NCI-H2196 (cell line): ENCODE results near the gene RHBDD1.

Experiments
- DNase-seq: peaks from one replicate; lab custom pipeline; 2025; ENCODE audit not compliant: unreplicated experiment; lab: John Stamatoyannopoulos, UW

RHBDD1 gene

DNA sequence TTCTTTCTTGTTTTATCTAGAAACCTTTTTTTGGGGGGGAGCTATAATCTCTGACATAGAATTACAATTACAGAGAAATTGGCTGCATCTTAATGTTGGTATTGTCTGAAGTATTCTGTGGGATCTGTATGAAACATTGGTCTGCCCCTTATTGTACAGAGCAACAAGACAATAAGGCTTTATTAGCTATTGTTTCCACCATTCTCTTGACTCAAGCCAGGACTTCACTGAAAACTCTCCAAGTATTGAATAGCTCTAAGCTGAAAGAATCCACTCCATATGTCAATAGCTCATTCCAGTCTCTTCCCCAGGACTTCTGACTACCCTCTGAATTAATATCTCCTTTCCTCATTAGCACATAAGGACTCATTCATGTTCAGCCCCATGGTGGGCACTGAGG, 77.8 kb downstream of the RHBDD1 start:
- no peak for DNase-seq

DNA sequence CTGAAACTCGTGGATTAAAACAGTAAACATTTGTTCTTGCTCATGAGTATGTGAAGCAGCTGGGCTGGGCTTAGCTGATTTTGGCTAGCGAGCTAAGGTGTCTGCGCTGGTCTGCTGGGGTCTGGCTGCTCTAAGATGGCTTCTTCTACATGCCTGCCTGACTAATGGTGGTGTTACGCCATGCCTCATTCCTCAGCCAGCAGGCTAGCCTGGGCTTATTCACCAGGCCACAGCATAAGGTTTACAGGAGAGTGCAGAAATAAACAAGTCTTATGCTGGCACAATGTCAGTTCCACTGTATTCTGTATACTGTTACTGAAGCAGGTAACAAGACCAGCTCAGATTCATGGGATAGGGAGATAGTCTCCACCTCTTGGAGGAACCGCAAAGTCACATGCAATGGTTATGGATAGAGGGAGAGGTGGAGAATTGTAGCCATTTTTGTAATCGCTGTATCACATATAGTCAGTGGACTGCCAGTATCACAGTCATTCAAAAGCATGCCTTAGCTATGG, 80.0 kb downstream of the RHBDD1 start:
- DNase-seq = no peak

DNA sequence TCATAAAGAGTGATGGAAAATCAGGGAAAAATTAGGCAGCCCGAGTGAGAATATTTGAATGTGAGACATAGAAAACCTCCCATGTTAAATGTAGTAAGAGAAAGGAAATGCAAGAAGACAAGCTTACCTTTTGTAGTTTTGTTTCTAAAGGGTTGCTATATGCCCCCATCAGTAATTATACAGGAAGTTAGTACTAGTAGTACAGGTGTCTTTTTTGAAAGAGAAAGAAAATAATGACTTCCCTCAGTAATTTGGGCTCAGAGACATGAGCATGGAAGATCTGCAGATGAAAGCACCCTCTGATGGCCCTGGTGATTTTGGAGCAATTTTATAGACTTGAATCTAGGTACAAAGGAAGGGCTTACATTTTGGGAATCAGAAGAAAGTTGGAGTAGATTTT, 80.8 kb downstream of the RHBDD1 start:
- DNase-seq = no peak

DNA sequence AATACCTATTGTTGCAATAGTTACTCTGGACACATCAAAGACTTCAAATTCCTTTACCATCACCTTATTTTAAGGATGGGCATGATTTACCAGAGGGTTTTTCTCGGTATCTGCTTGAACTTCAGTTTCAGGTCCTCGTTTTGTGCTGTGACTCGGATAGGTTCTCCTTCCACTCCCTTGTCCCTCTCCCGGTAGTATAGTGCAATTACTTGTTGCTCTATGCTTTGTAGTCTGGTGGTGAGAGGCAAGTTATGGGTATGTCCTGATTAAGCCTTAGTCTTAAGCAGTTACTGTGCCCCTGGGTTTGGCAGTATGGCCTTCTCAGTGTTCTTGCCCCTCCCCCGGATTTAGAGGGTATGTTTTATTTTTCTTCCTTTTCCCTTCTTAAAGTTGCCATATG, 96.6 kb downstream of the RHBDD1 start:
- no peak for DNase-seq

DNA sequence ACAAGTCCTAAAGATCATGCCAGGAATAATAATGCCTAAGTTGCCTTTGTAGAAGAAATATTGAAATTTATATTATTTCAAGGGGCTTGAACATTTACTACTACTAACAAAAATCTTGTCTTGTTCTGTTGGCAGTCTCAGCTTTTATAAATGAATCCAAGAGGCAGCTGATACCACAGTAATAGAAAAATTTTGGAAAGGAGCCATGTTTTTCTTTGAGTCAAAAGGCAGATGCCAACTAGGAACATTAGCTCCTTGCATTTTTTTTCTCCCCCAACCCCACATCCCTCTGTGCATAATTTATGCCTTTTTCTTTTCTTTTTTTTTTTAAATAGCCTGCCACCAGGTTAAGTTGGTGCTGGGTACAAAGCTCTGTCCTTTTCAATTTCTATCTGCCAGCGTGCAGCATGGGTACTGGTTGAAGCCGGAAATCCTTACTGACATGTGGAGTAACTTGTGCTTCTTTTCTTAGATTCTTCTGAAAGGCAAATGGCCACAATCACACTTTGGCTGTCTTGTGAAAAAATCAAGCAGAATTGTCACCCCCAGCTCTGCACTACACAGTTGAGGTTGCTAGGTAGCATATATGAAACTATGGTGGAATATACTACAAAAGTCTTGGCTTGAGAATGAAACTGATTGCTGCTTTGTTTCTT, 98.8 kb downstream of the RHBDD1 start:
- peak; percentile 38 for DNase-seq

DNA sequence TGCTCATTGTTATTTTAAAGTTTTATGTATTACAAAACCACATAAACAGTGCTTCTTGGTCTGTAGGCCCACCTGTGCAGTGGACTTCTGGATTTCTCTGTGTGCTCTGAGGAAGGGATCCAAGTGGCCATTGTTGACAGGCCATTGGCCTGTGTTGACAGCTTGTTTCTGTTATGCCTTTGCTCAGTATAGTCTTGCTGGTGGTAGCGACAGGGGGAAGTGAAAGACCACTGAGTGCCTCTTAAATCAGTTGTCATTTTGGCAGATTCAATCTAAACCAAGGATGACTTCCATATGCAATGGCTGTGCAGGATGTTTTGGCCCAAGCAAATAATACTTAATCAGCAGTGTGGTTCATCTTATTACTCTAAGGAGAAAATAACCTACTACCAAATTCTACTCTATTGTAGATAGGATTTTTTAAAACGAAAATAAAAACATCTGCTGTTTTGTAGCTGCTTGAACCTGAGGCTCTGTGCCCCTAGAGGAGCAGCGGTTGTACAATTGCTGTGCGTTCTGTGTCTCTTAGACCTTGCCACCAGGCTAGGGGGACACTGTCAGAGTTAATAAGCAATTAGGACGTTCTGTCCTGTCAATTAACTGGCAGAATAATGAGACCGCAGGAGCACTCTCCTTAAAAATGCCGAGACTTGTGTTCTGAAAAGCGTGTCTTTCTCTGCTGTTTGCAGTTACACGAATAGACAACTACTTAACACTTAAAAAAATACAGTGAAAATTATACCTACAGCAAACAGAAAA, 108.2 kb downstream of the RHBDD1 start:
- no peak for DNase-seq

DNA sequence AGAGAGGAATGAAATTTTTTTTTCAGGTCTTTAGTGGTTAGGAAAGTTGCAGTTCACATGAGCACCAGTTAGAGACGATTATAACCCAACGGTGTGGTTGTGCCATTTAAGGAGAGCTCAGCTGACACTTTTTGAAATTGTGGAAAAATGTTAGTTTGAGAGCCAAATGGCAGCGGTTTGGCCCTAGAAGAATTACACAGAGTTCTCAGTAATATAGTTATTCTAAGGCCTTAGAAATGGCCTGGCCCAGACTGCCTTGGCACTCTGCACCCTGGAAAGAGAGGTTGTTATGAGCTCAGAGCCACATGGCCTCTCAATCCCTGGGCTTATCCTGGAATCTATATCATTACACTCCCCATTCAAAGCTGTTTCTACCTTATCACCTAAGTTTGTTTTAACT, 117.4 kb downstream of the RHBDD1 start:
- no peak for DNase-seq

DNA sequence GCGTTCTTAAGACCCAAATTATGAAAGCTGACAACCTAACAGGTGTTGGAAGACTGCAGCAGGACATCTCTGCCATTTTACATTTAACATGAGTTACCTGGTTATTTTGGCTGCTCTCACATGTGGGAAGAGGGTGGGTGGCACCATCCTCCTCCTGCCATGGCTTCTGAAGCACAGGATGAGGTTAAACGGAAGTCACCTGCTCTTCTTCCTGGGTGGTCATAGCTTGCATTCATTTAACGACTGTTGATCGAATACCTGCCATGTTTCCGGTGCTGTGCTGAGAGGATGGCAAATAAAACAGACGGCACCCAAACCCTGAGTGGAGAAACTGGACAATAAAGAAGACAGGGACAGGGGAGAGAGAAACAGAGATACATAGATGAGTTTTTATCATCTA, 118.0 kb downstream of the RHBDD1 start:
- no peak for DNase-seq

DNA sequence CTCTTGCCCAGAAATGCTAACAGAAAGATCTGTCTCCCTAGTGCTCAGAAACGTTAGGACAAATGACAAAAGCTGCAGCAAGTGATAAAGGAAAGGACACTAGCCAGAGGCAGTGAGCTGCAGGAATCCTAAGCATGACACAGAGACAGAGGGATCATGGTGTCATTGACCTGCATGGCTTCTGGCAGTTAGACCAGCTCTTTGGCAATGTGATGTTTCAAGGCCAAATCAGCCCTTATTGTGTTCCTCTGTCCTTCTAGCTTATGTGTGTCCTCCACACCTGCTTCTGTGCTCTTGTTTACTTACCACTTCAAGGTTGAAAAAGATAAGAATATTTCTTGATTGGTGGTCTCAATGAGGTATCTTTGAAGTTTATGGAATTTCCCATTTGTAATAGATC, 120.8 kb downstream of the RHBDD1 start:
- DNase-seq = no peak

DNA sequence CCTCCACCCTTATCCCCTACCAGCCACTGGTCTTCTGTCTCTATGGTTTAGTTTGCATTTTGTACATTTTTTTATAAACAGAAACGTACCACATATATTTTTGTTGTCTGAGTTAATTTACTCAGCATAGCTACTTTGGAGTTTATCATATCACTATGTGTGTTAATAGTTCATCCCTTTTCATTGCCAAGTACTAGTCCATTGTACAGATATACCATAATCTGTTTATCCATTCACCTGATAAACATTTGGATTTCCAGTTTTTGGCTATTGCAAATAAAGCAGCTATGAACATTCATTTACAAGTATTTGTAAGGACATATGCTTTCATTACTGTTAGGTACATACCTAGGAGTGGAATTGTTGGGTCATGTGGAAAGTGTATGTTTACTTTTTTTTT, 123.6 kb downstream of the RHBDD1 start:
- DNase-seq = no peak

DNA sequence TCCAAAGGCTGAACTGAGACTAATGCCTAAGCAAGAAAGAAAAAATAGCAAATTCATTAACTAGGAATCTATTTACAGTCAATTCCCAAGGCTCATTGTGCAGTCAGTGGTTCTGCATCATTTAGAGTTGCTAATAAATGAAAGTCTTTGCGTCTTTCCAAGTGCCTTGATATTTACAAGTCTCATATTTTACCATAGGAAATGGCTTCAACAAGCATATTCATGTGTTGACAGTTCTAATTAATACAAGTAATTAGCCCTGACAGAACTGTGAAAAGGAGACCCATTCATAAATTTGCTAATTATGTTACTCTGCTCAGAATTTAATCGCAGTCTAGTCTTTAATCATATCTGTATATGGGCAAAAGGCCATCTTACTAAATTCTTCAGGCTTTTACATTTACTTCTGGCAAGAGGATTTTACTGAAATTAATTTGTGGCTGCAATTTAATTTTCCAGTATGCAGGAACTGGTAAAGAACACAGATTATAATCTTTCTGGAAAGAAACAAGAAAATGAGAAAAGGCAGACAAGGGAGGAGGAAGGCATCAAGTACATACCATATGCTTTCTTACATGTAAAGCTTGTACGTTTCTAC, 126.4 kb downstream of the RHBDD1 start:
- no peak for DNase-seq

DNA sequence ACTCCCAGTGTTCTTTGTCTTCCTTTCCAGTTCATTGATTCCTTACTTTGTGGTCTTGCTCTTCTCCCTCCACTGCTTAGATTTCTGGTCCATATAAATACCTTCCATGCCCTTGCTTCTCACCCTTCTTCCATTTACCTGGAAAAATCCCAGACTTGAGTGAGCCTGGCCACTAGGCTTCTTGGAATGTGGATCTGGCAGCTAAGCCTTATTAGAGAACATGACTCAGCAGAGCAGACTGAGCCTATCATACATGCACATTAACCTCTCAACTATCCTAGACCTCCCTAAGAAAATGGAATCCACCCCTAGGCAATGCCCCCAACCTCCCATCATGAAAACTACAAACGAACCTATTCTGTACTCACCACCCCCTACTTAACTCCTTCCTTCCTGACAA, 127.7 kb downstream of the RHBDD1 start:
- no peak for DNase-seq

DNA sequence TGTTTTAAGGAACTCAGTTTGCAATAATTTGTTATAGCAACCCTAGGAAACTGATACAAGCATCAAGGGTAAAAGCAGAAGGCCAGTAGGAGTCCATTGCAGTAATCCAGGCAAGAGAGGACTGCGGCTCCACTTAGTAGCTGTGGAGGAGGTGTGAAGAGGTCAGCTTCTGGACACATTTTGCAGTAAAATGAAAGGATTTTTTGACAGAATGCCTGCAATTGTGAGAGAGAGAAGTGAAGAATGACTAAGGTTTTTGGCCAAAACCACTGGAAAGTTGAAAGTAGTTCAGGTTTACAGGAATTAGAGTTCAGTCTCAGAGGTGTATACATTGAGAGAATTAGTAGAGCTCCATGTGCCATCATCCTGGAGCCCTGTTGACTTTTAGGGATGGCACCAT, 129.5 kb downstream of the RHBDD1 start:
- no peak for DNase-seq

DNA sequence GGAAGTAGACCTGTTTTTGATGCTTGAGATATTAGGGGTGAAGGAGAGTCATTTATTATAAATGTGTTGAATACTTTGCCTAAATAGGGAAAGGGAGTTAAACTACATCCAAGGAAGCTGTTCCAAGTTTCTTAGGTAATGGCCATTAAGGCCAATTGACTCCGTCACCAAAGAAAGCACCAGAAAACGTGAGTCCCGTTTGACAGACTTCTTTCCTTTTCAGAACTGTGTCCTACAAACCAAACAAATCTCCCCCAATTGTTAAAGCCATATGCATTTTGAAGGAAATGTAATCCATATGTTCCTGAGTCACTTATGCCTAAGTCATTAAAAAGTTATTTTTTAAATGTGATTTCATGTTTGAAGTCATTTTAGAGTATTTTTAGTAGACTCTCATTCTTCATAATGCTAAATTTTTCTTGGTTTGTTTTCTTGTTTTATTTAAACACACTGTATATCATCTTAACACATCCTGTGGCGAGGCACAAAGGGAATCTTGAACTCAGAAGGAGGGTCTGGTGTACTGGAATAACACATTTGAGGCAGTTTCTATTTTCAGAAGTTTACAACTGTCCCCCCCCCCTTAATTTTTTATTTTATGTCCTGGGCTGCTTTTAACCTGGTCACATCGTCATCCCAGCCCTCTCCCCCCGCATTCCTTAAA, 133.7 kb downstream of the RHBDD1 start:
- no peak for DNase-seq

DNA sequence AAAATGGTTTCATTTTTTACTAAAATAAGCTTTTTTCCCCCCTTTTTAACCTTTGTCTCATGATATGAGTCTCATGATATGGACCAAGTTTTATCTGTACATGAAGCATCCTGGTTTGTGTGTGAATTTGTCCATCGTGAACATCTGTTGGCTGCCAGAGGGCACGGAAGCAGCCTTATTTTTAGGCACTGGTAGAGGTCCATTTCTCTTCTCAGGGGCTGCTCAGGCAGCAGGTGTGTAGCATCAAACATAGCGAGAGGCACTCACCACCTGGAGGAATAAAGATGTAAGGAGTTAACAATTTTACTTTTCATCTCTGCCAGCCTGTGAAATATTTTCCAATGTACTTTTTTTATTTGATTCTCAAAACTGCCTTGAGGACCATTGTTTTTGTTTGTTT, 134.5 kb downstream of the RHBDD1 start:
- no peak for DNase-seq

DNA sequence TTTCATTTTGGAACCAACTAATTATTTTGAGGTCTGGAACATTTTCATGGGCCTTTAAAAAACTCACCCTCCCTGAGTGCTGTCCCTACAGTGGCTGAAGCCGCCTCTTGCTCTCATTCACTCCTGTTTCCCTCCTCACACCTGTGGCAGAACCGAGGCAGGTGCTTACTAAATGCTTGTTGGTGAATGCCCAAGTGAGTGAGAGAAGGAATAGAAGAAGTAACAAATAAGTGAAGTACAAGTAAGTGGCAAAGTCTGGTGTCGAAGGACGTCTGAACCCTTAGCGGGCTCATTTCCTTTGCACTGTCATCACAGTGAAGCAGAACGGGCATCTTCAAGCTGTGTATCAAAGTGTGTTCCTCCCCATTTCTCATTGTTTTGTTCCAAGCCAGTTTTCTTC, 135.2 kb downstream of the RHBDD1 start:
- no peak for DNase-seq

DNA sequence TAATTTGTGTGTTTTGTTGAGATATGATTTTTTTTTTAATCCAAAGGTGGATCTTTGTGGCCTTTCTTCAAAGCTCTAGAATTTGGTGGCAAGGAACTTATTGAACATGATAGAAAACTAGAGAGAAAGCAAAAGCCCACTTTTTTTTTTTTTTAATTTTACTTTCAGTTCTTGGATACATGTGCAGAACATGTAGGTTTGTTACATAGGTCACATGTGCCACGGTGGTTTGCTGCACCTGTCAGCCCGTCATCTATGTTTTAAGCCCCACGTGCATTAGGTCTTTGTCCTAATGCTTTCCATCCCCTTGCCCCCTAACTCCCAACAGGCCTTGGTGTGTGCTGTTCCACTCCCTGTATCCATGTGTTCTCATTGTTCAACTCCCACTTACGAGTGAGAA, 135.9 kb downstream of the RHBDD1 start:
- no peak for DNase-seq

DNA sequence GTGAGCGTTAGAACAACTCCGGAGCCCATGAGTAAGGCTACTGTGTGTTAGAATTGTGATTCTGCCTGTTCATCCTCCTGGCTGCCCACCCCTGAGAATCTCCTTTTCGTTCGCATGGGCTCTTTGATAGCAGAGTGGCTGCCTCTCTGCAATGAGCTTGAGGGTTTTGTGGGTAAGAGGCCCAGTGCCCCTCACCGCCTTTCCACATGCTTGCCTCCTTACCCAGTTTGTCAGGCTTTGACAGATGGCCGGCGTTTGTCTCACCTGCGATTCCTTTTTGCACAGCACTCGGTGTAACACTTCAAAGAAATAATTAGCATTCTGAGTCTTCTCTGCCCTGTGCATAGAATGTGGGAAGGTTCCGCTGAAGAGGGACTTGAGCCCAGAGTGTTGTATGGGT, 138.0 kb downstream of the RHBDD1 start:
- DNase-seq = no peak

DNA sequence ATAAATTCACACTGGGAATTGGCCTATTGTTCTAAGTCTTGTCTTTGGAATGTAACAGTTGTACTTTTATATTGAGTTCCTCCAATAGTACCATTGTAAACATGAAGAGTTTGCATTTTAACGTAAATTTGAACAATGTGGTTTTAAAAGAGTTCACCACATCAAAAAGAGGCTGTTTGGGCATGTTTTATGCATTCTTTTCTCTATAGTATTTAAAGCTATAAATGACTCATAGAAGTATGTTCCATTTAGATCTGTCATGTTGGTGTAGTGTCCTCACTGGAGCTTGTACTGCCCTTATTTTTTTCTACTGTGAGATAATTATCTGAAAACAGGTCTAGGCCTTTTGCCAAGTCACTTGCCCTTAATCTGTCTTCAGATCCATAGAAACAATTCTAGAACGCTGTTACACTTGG, 141.9 kb downstream of the RHBDD1 start:
- no peak for DNase-seq

DNA sequence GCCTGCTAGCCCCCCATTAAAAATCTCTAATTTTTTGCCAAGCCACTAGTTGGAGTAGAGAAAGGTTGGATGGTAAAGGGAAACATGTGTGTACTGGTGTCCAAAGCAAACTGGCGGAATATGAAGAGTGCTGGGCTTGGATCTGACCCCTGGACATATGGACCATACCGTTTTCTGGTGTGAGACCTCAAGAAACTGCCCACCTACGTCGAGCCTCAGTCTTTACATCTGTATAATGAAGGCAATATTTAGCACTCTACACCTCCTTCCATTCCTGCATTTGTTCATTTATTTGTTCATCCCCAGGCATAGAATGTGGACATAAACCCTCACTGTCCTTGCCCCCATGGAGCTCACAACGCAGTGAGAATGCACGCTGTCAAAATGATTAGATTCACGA, 142.4 kb downstream of the RHBDD1 start:
- no peak for DNase-seq

DNA sequence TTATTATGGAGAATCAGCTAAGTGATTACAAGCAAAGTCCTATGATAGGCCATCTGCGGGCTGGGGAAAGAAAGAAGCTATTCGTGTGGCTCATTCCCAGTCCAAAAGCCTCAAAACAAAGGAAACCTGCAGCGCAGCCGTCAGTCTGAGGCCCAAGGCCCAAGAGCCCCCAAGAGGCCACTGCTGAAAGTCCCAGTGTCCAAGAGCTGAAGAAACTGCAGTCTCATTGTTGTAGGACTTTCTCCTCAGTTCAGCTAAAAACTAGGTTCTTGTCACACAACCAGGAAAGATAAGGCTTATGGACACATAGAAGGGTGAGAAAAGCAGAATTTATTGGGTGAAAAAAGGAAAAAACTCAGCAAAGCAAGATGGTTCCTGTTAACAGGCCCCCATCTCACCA, 143.2 kb downstream of the RHBDD1 start:
- DNase-seq = no peak
